ENCODE results near the gene VAMP4.
"Not testable (repeated sequence)": the region's sequence is repeated elsewhere in the genome, so short reads cannot be mapped to it uniquely, and the experiment has no call there.

The VAMP4 gene

GRCh38 chr1:171711643-171712042 lies 30.2 kb downstream of the VAMP4 start:
- in situ Hi-C loops (cut with HindIII; ENCODE audit: low sequenced_read_pairs): no loop called here

GRCh38 chr1:171707583-171707982 lies 34.3 kb downstream of the VAMP4 start:
- in situ Hi-C loops (cut with HindIII; ENCODE audit: low sequenced_read_pairs): no loop called here

GRCh38 chr1:171702598-171702997 lies 39.3 kb downstream of the VAMP4 start:
- in situ Hi-C loops (cut with HindIII; ENCODE audit: low sequenced_read_pairs): no loop called here

DNA sequence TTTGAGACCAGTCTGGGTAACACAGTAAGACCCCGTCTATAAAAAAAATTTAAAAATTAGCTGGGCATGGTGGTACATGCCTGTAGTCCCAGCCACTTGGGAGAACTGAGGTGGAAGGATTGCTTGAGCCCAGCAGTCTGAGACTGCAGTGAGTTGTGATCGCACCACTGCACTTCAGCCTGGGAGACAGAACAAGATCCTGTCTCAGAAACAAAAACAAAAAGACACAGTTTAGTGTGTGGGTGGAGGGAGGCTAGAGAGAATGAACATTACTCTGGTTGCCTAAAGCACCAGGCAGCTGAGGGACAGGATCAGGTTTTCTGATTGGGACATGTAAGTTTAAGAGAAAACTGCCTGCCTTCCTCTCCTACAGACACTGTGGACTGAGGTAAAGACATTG lies 42.3 kb downstream of the VAMP4 start:
- in situ Hi-C loops (cut with HindIII; ENCODE audit: low sequenced_read_pairs): no loop called here

DNA sequence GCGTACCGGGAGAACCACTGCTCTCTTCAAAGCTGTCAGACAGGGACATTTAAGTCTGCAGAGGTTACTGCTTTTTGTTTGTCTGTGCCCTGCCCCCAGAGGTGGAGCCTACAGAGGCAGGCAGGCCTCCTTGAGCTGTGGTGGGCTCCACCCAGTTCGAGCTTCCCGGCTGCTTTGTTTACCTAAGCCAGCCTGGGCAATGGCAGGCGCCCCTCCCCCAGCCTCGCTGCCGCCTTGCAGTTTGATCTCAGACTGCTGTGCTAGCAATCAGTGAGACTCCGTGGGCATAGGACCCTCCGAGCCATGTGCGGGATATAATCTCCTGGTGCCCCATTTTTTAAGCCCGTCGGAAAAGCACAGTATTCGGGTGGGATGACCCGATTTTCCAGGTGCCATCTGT lies 46.1 kb downstream of the VAMP4 start:
- in situ Hi-C loops (cut with HindIII; ENCODE audit: low sequenced_read_pairs): not testable (repeated sequence)

DNA sequence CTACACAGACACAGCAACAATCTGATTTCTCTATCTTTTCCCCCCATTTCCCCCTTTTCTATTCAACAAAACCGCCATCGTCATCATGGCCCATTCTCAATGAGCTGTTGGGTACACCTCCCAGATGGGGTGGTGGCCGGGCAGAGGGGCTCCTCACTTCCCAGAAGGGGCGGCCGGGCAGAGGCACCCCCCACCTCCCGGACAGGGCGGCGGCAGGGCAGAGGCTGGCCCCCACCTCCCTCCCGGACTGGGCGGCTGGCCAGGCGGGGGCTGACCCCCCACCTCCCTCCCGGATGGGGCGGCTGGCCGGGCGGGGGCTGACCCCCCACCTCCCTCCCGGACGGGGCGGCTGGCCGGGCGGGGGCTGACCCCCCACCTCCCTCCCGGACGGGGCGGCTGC lies 48.3 kb downstream of the VAMP4 start:
- in situ Hi-C loops (cut with HindIII; ENCODE audit: low sequenced_read_pairs): not testable (repeated sequence)

DNA sequence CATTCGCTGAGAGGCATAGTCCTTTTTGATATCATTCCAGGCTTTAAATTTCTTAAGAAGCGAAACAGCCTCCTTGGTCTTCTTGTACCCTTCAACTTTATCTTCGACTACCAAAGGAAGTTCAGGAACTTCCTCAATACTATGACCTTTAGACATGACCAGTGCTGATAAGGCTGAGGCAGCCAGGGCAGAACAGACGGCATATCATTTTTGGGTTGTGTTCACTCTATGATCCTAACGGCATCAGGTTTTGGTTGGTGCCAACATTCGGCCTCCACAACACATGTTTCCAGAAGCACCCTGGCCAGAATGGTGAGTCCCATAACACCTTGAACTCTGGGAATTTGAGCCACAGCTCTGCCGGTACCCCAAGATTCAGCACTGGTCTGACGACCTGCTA lies 58.0 kb downstream of the VAMP4 start:
- in situ Hi-C loops (cut with HindIII; ENCODE audit: low sequenced_read_pairs): no loop called here

GRCh38 chr1:171680339-171680738 lies 61.5 kb downstream of the VAMP4 start:
- in situ Hi-C loops (cut with HindIII; ENCODE audit: low sequenced_read_pairs): no loop called here

DNA sequence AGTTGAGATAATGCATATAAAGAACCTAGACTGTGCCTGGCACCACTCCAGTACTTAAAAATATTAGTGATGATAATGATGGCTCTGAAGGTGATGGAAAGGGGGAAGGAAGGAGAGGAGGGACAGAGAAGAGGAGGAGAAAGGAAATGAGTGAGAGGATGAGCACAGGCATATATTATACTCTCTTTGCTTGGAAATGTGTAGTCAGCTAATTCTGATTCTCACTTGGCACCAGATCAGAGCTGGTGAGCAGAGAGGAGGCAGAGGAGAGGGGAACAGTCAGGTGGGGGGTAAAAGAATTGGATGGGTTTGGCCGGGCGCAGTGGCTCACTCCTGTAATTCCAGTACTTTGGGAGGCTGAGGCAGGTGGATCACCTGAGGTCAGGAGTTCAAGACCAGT lies 65.0 kb downstream of the VAMP4 start:
- in situ Hi-C loops (cut with HindIII; ENCODE audit: low sequenced_read_pairs): no loop called here

- in situ Hi-C loops (cut with HindIII; ENCODE audit: low sequenced_read_pairs): no loop called here
Measured at GRCh38 chr1:171674431-171675405, 67.1 kb downstream of the VAMP4 start.

DNA sequence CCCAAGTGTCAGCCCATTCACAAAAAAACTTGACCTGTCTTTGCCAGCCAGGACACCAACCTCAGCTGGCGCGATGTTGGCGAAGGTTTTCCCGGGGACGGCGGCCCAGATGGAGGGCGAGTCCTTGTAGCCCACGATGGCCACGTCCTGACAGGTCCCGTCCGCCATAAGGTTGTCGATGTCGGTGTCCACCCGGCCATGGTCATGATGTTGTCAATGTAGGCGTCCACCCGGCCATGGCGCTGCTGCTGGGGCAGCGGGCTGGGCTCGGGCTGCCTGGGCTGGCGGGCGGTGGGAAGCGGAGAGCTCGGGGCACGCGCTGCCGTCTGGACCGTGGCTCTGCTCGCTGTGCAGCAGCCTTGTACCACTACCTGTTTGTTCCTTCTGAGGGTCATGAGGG lies 71.1 kb downstream of the VAMP4 start:
- in situ Hi-C loops (cut with HindIII; ENCODE audit: low sequenced_read_pairs): no loop called here

DNA sequence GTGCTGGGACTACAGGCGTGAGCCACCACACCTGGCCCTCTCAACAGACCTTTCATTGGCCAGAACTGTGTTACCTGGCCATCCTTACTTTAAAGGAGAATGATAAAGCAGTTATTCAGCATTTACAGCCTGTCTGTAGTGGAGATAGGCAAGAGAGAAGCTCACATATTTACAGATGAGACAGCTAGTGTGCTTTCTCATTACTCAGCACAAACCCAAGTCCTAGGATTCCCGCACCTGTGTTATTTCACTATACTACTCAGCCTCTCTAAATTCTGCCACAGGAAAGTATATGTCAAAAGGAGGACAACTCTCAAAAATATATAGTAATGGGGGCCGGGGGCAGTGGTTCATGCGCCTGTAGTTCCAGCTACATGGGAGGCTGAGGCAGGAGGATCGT lies 73.5 kb downstream of the VAMP4 start:
- in situ Hi-C loops (cut with HindIII; ENCODE audit: low sequenced_read_pairs): no loop called here

DNA sequence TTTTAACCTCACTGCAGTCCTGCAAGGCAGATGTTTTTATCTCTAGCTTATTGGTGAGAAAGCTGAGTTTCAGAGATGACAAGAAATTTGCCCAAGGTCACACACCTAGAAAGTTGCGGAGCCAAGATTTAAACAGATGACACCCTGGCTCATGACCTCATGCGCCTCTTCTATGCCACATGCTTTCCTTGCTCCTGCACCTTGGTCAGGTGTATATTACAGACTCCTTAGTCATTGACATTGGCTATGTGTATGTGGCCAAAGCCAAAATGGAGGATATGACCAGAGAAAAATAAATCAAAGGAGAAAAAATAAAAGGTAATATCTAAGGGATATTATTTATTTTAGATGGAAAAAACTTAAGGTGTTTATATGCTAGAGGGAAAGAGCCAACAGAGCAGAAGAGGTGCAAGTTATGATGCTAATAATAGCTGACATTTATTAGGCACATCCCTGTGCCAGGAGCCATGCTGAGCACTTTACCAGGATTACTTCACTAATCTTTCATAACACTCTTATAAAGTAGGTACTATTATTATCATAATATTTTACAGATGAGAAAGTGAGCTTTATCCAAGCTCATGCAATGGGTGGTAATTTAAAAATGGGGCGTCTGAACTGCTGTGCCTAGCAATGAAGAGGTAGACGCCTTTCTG lies 75.6 kb downstream of the VAMP4 start:
- in situ Hi-C loops (cut with HindIII; ENCODE audit: low sequenced_read_pairs): no loop called here

- in situ Hi-C loops (cut with HindIII; ENCODE audit: low sequenced_read_pairs): no loop called here
Measured at GRCh38 chr1:171664976-171665375, 76.9 kb downstream of the VAMP4 start.

DNA sequence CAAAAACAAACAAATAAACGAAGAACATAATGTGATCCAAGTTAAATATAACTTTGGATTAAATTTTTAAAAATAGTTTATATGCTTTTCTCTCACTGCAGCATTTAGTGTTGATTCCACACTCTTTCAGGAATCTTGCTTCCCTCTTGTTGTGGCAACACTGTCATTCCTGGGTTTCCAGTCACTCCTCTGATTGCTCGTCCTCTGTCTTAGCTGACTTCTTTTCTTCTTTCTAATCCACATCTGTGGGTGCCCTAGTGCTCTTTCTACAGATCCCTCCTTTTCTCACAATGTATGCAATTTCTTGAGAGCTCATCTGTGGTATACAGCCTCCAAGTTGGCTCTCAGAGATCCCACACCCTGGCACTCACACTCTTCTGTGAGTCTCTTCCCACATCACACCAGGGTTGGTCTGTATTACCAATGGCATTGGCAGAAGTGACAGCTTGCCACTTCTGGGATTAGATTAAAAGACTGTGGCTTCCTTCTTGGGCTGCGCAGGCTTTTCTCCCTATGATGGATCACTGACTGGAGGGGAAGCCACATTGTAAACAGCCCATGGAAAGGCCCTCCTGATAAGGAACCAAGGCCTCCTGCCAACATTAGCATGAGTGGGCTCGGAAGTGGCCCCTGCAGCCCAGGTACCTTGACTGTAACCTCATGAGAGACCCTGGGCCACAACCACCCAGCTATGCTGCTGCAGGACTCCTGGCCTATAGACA lies 77.8 kb downstream of the VAMP4 start:
- in situ Hi-C loops (cut with HindIII; ENCODE audit: low sequenced_read_pairs): no loop called here

DNA sequence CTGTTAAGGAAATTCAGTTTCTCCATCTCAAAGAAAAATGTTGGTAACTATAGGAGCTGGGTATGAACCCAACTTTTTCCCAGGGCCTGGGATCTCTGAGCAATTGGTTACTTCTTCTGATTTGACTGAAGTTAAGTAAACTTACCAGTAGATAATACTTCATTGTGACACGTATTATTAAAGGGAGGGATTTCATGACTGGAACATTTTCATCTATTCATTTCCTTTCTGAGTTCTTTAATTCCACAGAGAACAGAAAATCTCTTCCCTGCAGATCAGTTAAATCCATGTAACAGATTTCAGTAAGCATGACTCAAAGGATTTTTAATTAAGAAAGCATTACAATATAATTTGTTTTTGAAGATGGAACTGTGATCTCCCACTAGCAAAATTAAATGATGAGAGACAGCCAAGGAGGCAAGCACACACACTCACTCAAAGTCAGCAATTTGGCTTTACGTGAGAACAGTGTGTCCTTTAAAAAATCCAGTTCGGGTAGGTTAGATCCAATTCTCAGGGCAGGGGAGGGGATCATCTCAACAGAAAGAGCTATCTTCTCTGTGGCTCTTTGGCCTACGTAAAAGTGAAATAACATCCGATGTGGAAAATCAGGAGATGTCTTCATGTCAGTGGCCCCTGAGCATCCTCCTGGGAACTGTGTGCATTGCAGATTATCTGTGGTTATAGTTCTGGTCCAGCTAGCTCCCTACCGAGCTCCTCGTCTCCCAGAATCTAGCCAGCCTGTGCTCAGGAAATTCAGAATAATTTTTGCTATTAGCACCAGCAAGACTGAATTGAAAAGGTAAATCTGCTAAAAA lies 78.6 kb downstream of the VAMP4 start:
- in situ Hi-C loops (cut with HindIII; ENCODE audit: low sequenced_read_pairs): no loop called here

- in situ Hi-C loops (cut with HindIII; ENCODE audit: low sequenced_read_pairs): no loop called here
Measured at GRCh38 chr1:171661076-171661650, 80.7 kb downstream of the VAMP4 start.

GRCh38 chr1:171656206-171656605 lies 85.7 kb downstream of the VAMP4 start:
- in situ Hi-C loops (cut with HindIII; ENCODE audit: low sequenced_read_pairs): not testable (repeated sequence)

DNA sequence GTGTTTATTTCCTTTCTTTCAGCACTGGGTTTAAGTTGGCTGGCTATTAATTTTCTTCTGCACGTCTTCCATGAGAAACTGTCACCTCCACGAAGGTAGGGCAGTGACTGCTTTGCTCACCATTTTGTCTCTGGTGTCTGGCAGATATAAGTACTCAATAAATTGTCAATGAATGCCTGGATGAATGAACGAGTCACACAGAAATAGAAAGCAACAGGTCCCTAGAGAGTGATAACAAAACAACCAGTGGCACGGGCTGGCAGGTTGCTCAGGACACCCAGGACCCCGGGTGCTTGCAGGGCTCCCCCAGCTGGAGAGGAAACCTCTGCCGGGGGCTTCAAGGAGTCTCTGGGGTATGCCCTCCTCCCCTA lies 86.1 kb downstream of the VAMP4 start:
- in situ Hi-C loops (cut with HindIII; ENCODE audit: low sequenced_read_pairs): no loop called here

- in situ Hi-C loops (cut with HindIII; ENCODE audit: low sequenced_read_pairs): no loop called here
Measured at GRCh38 chr1:171654942-171655745, 86.7 kb downstream of the VAMP4 start.

All from DLD1 (cell line).